ENCODE data around the gene OTULIN.
A peak's percentile ranks its signal among the peaks of the same experiment; 100 is the strongest.

The OTULIN gene

GRCh38 chr5:14701556-14701955 lies 37.0 kb downstream of the OTULIN start:
- Histone ChIP-seq H4K20me1 (ENCODE audit: control insufficient read depth, insufficient read depth, low read depth, low read length) (no peaks in the 10 kb centered on the region), H3K9me2 (replicated peaks; ENCODE audit: control insufficient read depth, low read length) (no peaks in the 10 kb centered on the region), H3K27ac (ENCODE audit: low read depth, low read length) (no peak overlapping the region), H3K27me3 (ENCODE audit: control insufficient read depth, low read length) (no peaks in the 10 kb centered on the region), H3K4me2 (ENCODE audit: low read length) (no peak overlapping the region), H3K36me3 (ENCODE audit: control insufficient read depth, low read length) (peaks cover 79% of the 10 kb centered on the region), H3K9me3 (ENCODE audit: control insufficient read depth, insufficient read depth, low read length) (no peaks in the 10 kb centered on the region), H3K4me1 (ENCODE audit: control insufficient read depth, low read length) (peaks cover 16% of the 10 kb centered on the region), H3K79me2 (ENCODE audit: control insufficient read depth, low read length) (peaks cover 4% of the 10 kb centered on the region; the same call in 1 of the 2 replicates), H3K4me3 (ENCODE audit: low read length) (no peak overlapping the region), H3F3A (ENCODE audit: control insufficient read depth, insufficient read depth) (peaks cover 6% of the 10 kb centered on the region; the same call in 1 of the 2 replicates)
- no peak for TF ChIP-seq EZH2phosphoT487 (IDR thresholded peaks at IDR 0.05; ENCODE audit: borderline replicate concordance, low read length)
- TF ChIP-seq, protein P1, sequence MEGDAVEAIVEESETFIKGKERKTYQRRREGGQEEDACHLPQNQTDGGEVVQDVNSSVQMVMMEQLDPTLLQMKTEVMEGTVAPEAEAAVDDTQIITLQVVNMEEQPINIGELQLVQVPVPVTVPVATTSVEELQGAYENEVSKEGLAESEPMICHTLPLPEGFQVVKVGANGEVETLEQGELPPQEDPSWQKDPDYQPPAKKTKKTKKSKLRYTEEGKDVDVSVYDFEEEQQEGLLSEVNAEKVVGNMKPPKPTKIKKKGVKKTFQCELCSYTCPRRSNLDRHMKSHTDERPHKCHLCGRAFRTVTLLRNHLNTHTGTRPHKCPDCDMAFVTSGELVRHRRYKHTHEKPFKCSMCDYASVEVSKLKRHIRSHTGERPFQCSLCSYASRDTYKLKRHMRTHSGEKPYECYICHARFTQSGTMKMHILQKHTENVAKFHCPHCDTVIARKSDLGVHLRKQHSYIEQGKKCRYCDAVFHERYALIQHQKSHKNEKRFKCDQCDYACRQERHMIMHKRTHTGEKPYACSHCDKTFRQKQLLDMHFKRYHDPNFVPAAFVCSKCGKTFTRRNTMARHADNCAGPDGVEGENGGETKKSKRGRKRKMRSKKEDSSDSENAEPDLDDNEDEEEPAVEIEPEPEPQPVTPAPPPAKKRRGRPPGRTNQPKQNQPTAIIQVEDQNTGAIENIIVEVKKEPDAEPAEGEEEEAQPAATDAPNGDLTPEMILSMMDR (IDR thresholded peaks at IDR 0.05; ENCODE audit: low read depth, low read length, poor library complexity, severe bottlenecking) = no peak

DNA sequence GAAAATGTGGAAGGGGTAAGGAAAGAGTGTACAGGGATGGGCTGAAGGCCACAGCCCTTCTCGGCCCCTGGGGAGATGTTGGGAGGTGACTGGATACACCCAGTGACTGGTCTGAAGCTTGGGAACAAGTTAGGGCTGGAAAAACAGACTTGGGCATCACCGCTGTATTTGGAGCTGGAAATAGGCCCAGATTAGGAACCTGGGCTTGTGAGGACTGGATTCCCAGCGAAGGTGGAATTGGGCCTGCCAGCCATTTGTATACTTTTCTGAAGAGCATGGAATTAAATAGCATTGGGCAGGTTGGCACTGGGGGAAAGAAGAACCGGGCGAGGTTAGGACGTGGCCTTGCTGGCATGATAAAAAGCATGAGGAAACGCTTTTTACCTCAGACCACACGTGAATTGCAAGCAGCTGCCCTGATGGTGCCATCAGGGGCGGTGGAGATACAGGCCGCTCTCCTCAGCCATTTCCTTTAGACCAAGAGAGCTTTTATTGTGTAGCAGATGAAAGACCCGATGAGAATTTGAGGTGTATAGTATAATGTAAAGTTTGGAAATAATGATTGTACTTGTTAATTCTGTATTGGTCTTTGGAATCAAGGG lies 37.8 kb downstream of the OTULIN start:
- Histone ChIP-seq H3K36me3 (ENCODE audit: control insufficient read depth, low read length) (peaks cover 79% of the 10 kb centered on the region), H3K4me3 (ENCODE audit: low read length) (no peak overlapping the region), H3K27me3 (ENCODE audit: control insufficient read depth, low read length) (no peaks in the 10 kb centered on the region), H3K4me1 (ENCODE audit: control insufficient read depth, low read length) (peaks cover 22% of the 10 kb centered on the region), H3K27ac (ENCODE audit: low read depth, low read length) (no peak overlapping the region), H3K9me2 (replicated peaks; ENCODE audit: control insufficient read depth, low read length) (no peaks in the 10 kb centered on the region), H3F3A (ENCODE audit: control insufficient read depth, insufficient read depth) (peaks cover 6% of the 10 kb centered on the region; the same call in 1 of the 2 replicates), H3K4me2 (ENCODE audit: low read length) (no peak overlapping the region), H4K20me1 (ENCODE audit: control insufficient read depth, insufficient read depth, low read depth, low read length) (no peaks in the 10 kb centered on the region), H3K9me3 (ENCODE audit: control insufficient read depth, insufficient read depth, low read length) (no peaks in the 10 kb centered on the region), H3K79me2 (ENCODE audit: control insufficient read depth, low read length) (peaks cover 4% of the 10 kb centered on the region; the same call in 1 of the 2 replicates)
- TF ChIP-seq EZH2phosphoT487 (IDR thresholded peaks at IDR 0.05; ENCODE audit: borderline replicate concordance, low read length) = no peak
- TF ChIP-seq, protein P1 (IDR thresholded peaks at IDR 0.05; ENCODE audit: low read depth, low read length, poor library complexity, severe bottlenecking) = no peak

- Histone ChIP-seq H3K4me2 (ENCODE audit: low read length) (no peak overlapping the region), H3K4me1 (ENCODE audit: control insufficient read depth, low read length) (peaks cover 22% of the 10 kb centered on the region), H4K20me1 (ENCODE audit: control insufficient read depth, insufficient read depth, low read depth, low read length) (no peaks in the 10 kb centered on the region), H3K9me2 (replicated peaks; ENCODE audit: control insufficient read depth, low read length) (no peaks in the 10 kb centered on the region), H3K27me3 (ENCODE audit: control insufficient read depth, low read length) (no peaks in the 10 kb centered on the region), H3K9me3 (ENCODE audit: control insufficient read depth, insufficient read depth, low read length) (no peaks in the 10 kb centered on the region), H3K36me3 (ENCODE audit: control insufficient read depth, low read length) (peaks cover 86% of the 10 kb centered on the region), H3F3A (ENCODE audit: control insufficient read depth, insufficient read depth) (peaks cover 9% of the 10 kb centered on the region), H3K27ac (ENCODE audit: low read depth, low read length) (peak overlapping the region; percentile 60), H3K4me3 (ENCODE audit: low read length) (no peak overlapping the region), H3K79me2 (ENCODE audit: control insufficient read depth, low read length) (peaks cover 4% of the 10 kb centered on the region; the same call in 1 of the 2 replicates)
- TF ChIP-seq, protein P1 (IDR thresholded peaks at IDR 0.05; ENCODE audit: low read depth, low read length, poor library complexity, severe bottlenecking) = no peak
- TF ChIP-seq EZH2phosphoT487 (IDR thresholded peaks at IDR 0.05; ENCODE audit: borderline replicate concordance, low read length) = no peak
Measured at GRCh38 chr5:14705556-14705955, 41.0 kb downstream of the OTULIN start.

Measured in DOHH2 (cell line).